KMS-11 (cell line): ENCODE data around the gene NES.

Experiments
- H2AFZ ChIP-seq: fragments of 200-600 bp; sonication (generic); 2 replicates; pipeline ENCODE4 v1.6.1; 2016; ENCODE audit warnings: antibody characterized with exemption, mixed run types, low read depth
- H3K27ac ChIP-seq: fragments of 200-600 bp; sonication (generic); 2 replicates; pipeline ENCODE4 v1.6.1; 2016; ENCODE audit warnings: mild to moderate bottlenecking, mixed run types
- H3K27me3 ChIP-seq: fragments of 200-600 bp; sonication (generic); 2 replicates; pipeline ENCODE4 v1.6.1; 2017; ENCODE audit warnings: mild to moderate bottlenecking, low read depth, mixed run types, moderate library complexity; ENCODE audit not compliant: insufficient read depth
- H3K36me3 ChIP-seq: fragments of 200-600 bp; sonication (generic); 2 replicates; pipeline ENCODE4 v1.6.1; 2017; ENCODE audit warnings: mild to moderate bottlenecking, mixed run types; ENCODE audit not compliant: insufficient read depth
- H3K4me1 ChIP-seq: fragments of 200-600 bp; sonication (generic); 2 replicates; pipeline ENCODE4 v1.6.1; 2016; ENCODE audit warnings: mild to moderate bottlenecking, low read depth, mixed run types; ENCODE audit not compliant: poor library complexity, severe bottlenecking
- H3K4me2 ChIP-seq: fragments of 200-600 bp; sonication (generic); 2 replicates; pipeline ENCODE4 v1.7.0; 2016; ENCODE audit warnings: mild to moderate bottlenecking, mixed run types
- H3K4me3 ChIP-seq: fragments of 200-600 bp; sonication (generic); IDR thresholded peaks from 2 replicates; pipeline ENCODE4 v1.6.1; 2017; ENCODE audit warnings: low read depth, low read length, mixed read lengths; ENCODE audit not compliant: insufficient read depth
- H3K79me2 ChIP-seq: fragments of 200-600 bp; sonication (generic); 2 replicates; pipeline ENCODE4 v1.6.1; 2016; ENCODE audit warnings: low read depth, mixed run types; ENCODE audit not compliant: insufficient read depth
- H3K9ac ChIP-seq: fragments of 200-600 bp; sonication (generic); 2 replicates; pipeline ENCODE4 v1.6.1; 2016; ENCODE audit warnings: mild to moderate bottlenecking, mixed run types
- H4K20me1 ChIP-seq: fragments of 200-600 bp; sonication (generic); 2 replicates; pipeline ENCODE4 v1.6.1; 2016; ENCODE audit warnings: mild to moderate bottlenecking, mixed run types; ENCODE audit not compliant: insufficient read depth
- TF ChIP-seq, protein P1 (sequence below): fragments of 200-600 bp; sonication (generic); conservative IDR thresholded peaks from 2 replicates; pipeline ENCODE4 v1.6.1; 2017; ENCODE audit warnings: low read depth, mild to moderate bottlenecking, antibody characterized with exemption, low read length, moderate library complexity, mixed read lengths

The NES gene

DNA sequence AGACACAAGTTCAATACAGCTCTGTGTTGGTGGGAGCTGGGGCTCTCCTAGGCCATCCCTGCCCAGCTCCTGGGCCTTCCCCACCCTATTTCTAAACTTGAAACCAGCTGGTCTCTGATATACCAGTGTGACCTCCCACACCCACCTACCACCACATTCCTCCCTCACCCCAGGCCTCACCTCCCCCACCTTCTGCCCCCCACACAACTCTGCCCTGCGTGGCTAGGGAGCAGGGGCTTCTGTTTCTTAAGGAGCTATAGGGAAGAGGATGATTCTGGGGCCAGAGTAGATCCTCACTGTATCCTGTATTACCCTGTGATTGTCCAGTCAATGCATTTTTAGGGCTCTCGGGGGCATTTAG, 16.5 kb downstream of the NES start:
- TF ChIP-seq, protein P1, sequence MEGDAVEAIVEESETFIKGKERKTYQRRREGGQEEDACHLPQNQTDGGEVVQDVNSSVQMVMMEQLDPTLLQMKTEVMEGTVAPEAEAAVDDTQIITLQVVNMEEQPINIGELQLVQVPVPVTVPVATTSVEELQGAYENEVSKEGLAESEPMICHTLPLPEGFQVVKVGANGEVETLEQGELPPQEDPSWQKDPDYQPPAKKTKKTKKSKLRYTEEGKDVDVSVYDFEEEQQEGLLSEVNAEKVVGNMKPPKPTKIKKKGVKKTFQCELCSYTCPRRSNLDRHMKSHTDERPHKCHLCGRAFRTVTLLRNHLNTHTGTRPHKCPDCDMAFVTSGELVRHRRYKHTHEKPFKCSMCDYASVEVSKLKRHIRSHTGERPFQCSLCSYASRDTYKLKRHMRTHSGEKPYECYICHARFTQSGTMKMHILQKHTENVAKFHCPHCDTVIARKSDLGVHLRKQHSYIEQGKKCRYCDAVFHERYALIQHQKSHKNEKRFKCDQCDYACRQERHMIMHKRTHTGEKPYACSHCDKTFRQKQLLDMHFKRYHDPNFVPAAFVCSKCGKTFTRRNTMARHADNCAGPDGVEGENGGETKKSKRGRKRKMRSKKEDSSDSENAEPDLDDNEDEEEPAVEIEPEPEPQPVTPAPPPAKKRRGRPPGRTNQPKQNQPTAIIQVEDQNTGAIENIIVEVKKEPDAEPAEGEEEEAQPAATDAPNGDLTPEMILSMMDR: no peak
- H3K4me3 ChIP-seq: peak overlapping the region; percentile 27
- H3K9ac ChIP-seq: peak overlapping the region; percentile 67
- peak overlapping the region; percentile 75 for H3K27ac ChIP-seq
- peaks cover 63% of the 10 kb centered on the region for H3K4me1 ChIP-seq
- no peaks in the 10 kb centered on the region for H4K20me1 ChIP-seq
- H3K27me3 ChIP-seq: peaks cover 69% of the 10 kb centered on the region
- H3K4me2 ChIP-seq: peak overlapping the region; percentile 44
- peak overlapping the region; percentile 9; the same call in 1 of the 2 replicates for H2AFZ ChIP-seq
- peaks cover 8% of the 10 kb centered on the region; the same call in 1 of the 2 replicates for H3K79me2 ChIP-seq
- H3K36me3 ChIP-seq: no peaks in the 10 kb centered on the region

DNA sequence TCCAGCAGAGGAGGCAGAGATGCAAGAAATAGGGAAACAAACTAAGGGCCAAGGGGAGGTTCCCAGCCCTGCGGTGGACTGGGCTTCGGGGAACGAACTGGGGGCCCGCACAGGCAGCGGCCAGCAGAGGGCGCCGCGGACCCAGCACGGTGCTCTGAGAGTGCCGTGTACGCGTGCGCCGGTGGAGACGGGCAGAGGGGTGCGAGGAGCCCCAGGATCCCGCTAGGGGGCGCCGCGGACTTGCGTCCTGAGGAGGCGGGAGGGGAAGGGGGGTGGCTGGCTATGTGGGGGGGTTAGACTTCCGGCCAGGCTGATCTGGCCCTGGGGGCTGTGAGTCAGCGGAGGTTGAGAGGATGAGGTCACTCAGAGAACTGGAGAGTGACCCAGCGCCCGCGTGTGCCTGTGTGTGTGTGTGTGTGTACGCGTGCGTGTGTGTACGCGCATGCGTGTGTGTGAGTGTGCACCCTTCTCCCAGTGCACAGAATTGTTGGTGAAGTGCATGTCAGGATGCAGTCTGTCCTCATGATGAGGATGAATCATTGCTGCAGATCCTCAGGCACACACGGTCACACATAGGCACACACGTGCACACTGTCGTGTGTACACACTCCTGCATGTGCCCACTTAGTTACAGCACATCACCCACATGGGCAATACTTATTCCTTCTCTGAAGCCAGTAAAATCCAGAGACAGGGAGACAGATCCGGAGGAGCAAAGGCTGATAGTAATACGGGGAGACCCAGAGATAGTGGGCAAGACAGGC, 17.0 kb downstream of the NES start:
- Histone ChIP-seq H3K79me2 (peaks cover 8% of the 10 kb centered on the region; the same call in 1 of the 2 replicates), H3K27ac (peak overlapping the region; percentile 75), H3K36me3 (no peaks in the 10 kb centered on the region), H3K27me3 (peaks cover 69% of the 10 kb centered on the region), H4K20me1 (no peaks in the 10 kb centered on the region), H3K4me1 (peaks cover 57% of the 10 kb centered on the region), H3K9ac (peak overlapping the region; percentile 67), H3K4me3 (peak overlapping the region; percentile 27), H2AFZ (peak overlapping the region; percentile 9; the same call in 1 of the 2 replicates), H3K4me2 (peak overlapping the region; percentile 53)
- TF ChIP-seq, protein P1: peak; percentile 100

DNA sequence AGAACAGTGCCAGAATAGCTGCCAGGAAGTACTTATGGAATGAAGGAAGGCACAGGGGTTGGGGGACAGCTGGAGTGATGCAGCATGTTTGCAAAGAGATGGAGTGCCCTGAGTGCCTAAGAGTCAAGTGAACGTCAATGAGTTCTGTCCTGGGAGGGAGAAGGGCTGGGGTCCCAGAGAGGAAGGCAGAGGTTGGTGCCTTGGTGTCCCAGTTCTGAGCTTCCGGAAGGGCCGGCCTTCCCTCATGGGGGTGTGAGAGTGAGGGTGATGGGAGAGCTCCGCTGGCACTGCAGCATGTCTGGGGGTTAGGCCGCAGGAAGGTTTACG, 17.6 kb downstream of the NES start:
- H3K36me3 ChIP-seq: no peaks in the 10 kb centered on the region
- H3K4me2 ChIP-seq: peak overlapping the region; percentile 53
- H4K20me1 ChIP-seq: no peaks in the 10 kb centered on the region
- TF ChIP-seq, protein P1: no peak
- H3K79me2 ChIP-seq: peaks cover 8% of the 10 kb centered on the region; the same call in 1 of the 2 replicates
- no peak overlapping the region for H3K27ac ChIP-seq
- peaks cover 52% of the 10 kb centered on the region for H3K4me1 ChIP-seq
- H2AFZ ChIP-seq: no peak overlapping the region
- H3K4me3 ChIP-seq: no peak overlapping the region
- H3K9ac ChIP-seq: no peak overlapping the region; the same call in 1 of the 2 replicates
- H3K27me3 ChIP-seq: peaks cover 74% of the 10 kb centered on the region

DNA sequence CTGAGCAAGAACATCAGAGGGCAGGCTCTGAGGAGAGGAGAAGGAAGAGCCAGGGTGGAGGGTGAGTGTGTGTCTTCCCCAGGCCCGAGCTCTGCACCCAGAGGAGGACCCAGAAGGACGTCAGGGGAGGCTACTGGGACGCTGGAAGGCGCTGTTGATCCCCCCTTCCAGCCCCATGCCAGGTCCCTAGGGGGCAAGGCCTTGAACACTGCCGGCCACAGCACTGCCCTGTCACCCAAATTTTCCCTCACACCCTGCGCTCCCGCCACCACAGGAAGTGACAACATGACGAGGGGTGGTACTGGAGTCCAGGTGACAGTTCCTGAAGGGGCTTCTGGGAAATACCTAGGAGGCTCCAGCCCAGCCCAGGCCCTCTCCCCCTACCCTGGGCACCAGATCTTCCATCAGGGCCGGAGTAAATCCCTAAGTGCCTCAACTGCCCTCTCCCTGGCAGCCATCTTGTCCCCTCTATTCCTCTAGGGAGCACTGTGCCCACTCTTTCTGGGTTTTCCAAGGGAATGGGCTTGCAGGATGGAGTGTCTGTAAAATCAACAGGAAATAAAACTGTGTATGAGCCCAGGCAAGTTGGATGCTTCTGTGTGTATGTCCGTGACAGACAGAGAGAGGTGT, 18.1 kb downstream of the NES start:
- peak overlapping the region; percentile 53 for H3K4me2 ChIP-seq

More for the DNA sequence above, 18.1 kb downstream of the NES start:
- Histone ChIP-seq H3K27ac (no peak overlapping the region), H4K20me1 (no peaks in the 10 kb centered on the region), H3K27me3 (peaks cover 74% of the 10 kb centered on the region), H2AFZ (no peak overlapping the region), H3K36me3 (no peaks in the 10 kb centered on the region), H3K4me3 (no peak overlapping the region), H3K79me2 (peaks cover 8% of the 10 kb centered on the region; the same call in 1 of the 2 replicates), H3K9ac (no peak overlapping the region; the same call in 1 of the 2 replicates), H3K4me1 (peaks cover 46% of the 10 kb centered on the region)
- TF ChIP-seq, protein P1: no peak
